GM12878 (cell line): ENCODE results near the gene GADL1.

Experiments used
- EGR1 ChIP-seq, 2 experiments: IDR thresholded peaks; 1 replicate in 1 of 2; 2 replicates in 1 of 2; pipeline ENCODE4 v1.6.1; 2011 to 2012; ENCODE audit warnings: low read depth in 2 of 2, low read length in 2 of 2, borderline replicate concordance in 1 of 2, mild to moderate bottlenecking in 1 of 2, moderate library complexity in 1 of 2
- POLR2A ChIP-seq: IDR thresholded peaks from 2 replicates; pipeline ENCODE4 v1.6.1; 2011; ENCODE audit warnings: low read depth, mild to moderate bottlenecking, low read length
- SIN3A ChIP-seq: IDR thresholded peaks from 2 replicates; pipeline ENCODE4 v1.6.1; 2012; ENCODE audit warnings: low read depth, low read length, improper control_type of control experiment
- SMAD1 ChIP-seq: fragments of 450-650 bp; IDR thresholded peaks from 2 replicates; pipeline ENCODE4 v1.6.1; 2018; ENCODE audit warnings: mild to moderate bottlenecking, low read depth; ENCODE audit not compliant: partially characterized antibody
- SRF ChIP-seq, 2 experiments: IDR thresholded peaks; 2 replicates each; pipeline ENCODE4 v1.6.1; 2011; ENCODE audit warnings: low read depth in 2 of 2, low read length in 2 of 2, mild to moderate bottlenecking in 1 of 2, moderate library complexity in 1 of 2
- ZNF217 ChIP-seq: fragments of 450-650 bp; IDR thresholded peaks from 2 replicates; pipeline ENCODE4 v1.6.1; 2017; ENCODE audit warnings: antibody characterized with exemption, mild to moderate bottlenecking
- TF ChIP-seq, protein P1 (sequence below), 3 experiments: IDR thresholded peaks in 2 of 3; conservative IDR thresholded peaks in 1 of 3; 2 replicates each; pipeline ENCODE4 v1.5.1; 2011; ENCODE audit warnings: low read depth in 3 of 3, low read length in 3 of 3, mild to moderate bottlenecking in 3 of 3, control low read depth in 2 of 3, moderate library complexity in 2 of 3, inconsistent platforms in 1 of 3, mixed read lengths in 1 of 3; ENCODE audit not compliant: control insufficient read depth in 2 of 3, insufficient read depth in 1 of 3; ENCODE audit errors: extremely low read depth in 1 of 3
- TF ChIP-seq, protein P2 (sequence below): IDR thresholded peaks from 2 replicates; pipeline ENCODE4 v1.6.1; 2011; ENCODE audit warnings: low read depth, mild to moderate bottlenecking, low read length, moderate library complexity, borderline replicate concordance; ENCODE audit errors: extremely low read depth

DNA sequence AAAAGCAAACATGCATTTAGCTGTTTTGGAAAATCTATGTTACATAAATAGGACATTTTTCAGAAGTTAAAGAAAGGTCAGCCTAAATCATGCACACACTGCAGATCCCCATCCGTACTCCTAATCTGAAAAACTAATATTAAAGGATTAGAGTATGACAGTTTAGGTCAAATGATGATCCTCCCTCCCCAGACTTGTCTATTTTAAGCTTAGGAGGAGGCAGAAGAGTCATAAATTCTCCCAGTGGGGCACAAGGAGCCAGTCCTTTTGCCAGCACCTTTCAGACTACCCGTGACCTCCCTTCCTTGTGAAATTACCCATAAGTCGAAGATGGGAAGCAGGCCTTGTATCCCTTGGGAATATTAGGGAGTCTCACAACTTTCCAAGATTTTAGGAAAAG, 210.1 kb downstream of the GADL1 start:
- no peak for TF ChIP-seq SMAD1
- no peak for TF ChIP-seq SRF (IDR thresholded peaks at IDR 0.05; ENCODE audit: low read depth in 2 of 2, low read length in 2 of 2)
- TF ChIP-seq, protein P1, sequence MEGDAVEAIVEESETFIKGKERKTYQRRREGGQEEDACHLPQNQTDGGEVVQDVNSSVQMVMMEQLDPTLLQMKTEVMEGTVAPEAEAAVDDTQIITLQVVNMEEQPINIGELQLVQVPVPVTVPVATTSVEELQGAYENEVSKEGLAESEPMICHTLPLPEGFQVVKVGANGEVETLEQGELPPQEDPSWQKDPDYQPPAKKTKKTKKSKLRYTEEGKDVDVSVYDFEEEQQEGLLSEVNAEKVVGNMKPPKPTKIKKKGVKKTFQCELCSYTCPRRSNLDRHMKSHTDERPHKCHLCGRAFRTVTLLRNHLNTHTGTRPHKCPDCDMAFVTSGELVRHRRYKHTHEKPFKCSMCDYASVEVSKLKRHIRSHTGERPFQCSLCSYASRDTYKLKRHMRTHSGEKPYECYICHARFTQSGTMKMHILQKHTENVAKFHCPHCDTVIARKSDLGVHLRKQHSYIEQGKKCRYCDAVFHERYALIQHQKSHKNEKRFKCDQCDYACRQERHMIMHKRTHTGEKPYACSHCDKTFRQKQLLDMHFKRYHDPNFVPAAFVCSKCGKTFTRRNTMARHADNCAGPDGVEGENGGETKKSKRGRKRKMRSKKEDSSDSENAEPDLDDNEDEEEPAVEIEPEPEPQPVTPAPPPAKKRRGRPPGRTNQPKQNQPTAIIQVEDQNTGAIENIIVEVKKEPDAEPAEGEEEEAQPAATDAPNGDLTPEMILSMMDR (IDR thresholded peaks at IDR 0.05 in 2 of 3, conservative IDR thresholded peaks at IDR 0.05 in 1 of 3; ENCODE audit: control insufficient read depth in 2 of 3, extremely low read depth in 1 of 3, insufficient read depth in 1 of 3, low read depth in 3 of 3, low read length in 3 of 3): no peak
- TF ChIP-seq, protein P2, sequence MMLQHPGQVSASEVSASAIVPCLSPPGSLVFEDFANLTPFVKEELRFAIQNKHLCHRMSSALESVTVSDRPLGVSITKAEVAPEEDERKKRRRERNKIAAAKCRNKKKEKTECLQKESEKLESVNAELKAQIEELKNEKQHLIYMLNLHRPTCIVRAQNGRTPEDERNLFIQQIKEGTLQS: no peak
- no peak for TF ChIP-seq POLR2A
- no peak for TF ChIP-seq ZNF217
- TF ChIP-seq SIN3A: no peak
- no peak for TF ChIP-seq EGR1 (IDR thresholded peaks at IDR 0.05; ENCODE audit: borderline replicate concordance in 1 of 2, low read depth in 2 of 2, low read length in 2 of 2)
